OCI-LY7 (cell line): ENCODE measurements around the gene ZNF655. TPM values are rescaled to one million over a fixed set of nuclear protein-coding genes. Genes with fewer than 3 reads are reported as not detected.
A peak's percentile ranks its signal among the peaks of the same experiment; 100 is the strongest.
"Not testable (repeated sequence)": the region's sequence is repeated elsewhere in the genome, so short reads cannot be mapped to it uniquely, and the experiment has no call there.

Experiments
- BruUV-seq: library from RNA; stranded (reverse); fragments of 400-500 nt; replicated peaks from 2 replicates; lab custom pipeline; 2021; lab: Mats Ljungman, UMichigan
- CTCF ChIA-PET: fragments of 300-600 bp; sonication (Branson Sonifier 250); formaldehyde crosslinking; loops from one replicate; lab custom pipeline; 2022; ENCODE audit warnings: antibody characterized with exemption; ENCODE audit not compliant: unreplicated experiment; lab: Charles Lee
- POLR2A ChIA-PET: fragments of 300-600 bp; sonication (Branson Sonifier 250); formaldehyde crosslinking; loops from one replicate; lab custom pipeline; 2022; ENCODE audit warnings: antibody characterized with exemption; lab: Charles Lee
- DNase-seq: peaks from one replicate; pipeline ENCODE4 v3.0.0-alpha.2; 2015; ENCODE audit warnings: low spot score
- H2AFZ ChIP-seq: fragments of 200-600 bp; sonication (generic), shearing (Covaris generic); 2 replicates; pipeline ENCODE4 v1.6.1; 2014; ENCODE audit warnings: mild to moderate bottlenecking, antibody characterized with exemption, low read length, moderate library complexity
- H3K27ac ChIP-seq: fragments of 200-600 bp; sonication (generic); 2 replicates; pipeline ENCODE4 v1.5.1; 2014; ENCODE audit warnings: mixed run types, low read depth, mild to moderate bottlenecking, moderate library complexity, low read length, inconsistent platforms; ENCODE audit not compliant: poor library complexity, severe bottlenecking
- H3K36me3 ChIP-seq: fragments of 200-600 bp; sonication (generic); 2 replicates; pipeline ENCODE4 v1.6.1; 2014; ENCODE audit warnings: mild to moderate bottlenecking, antibody characterized with exemption, low read length, moderate library complexity, mixed read lengths; ENCODE audit not compliant: insufficient read depth
- H3K4me1 ChIP-seq: fragments of 200-600 bp; sonication (generic); 2 replicates; pipeline ENCODE4 v1.5.1; 2014; ENCODE audit warnings: mild to moderate bottlenecking, low read length; ENCODE audit not compliant: insufficient read depth, poor library complexity, severe bottlenecking
- H3K4me2 ChIP-seq: fragments of 200-600 bp; sonication (generic); 2 replicates; pipeline ENCODE4 v1.6.1; 2014; ENCODE audit warnings: mild to moderate bottlenecking, low read length
- H3K4me3 ChIP-seq: fragments of 200-600 bp; sonication (generic); 2 replicates; pipeline ENCODE4 v1.5.1; 2014; ENCODE audit warnings: mild to moderate bottlenecking, low read depth, low read length; ENCODE audit not compliant: poor library complexity, severe bottlenecking
- H3K79me2 ChIP-seq: fragments of 200-600 bp; sonication (generic); 2 replicates; pipeline ENCODE4 v1.6.1; 2016; ENCODE audit warnings: low read depth, mild to moderate bottlenecking, low read length, moderate library complexity, mixed read lengths; ENCODE audit not compliant: insufficient read depth
- H3K9me2 ChIP-seq: fragments of 200-600 bp; sonication (generic); 2 replicates; pipeline ENCODE4 v1.6.1; 2016; ENCODE audit warnings: mild to moderate bottlenecking, low read length, mixed read lengths; ENCODE audit not compliant: insufficient read depth
- H3K9me3 ChIP-seq: fragments of 200-600 bp; sonication (generic); 2 replicates; pipeline ENCODE4 v1.6.1; 2014; ENCODE audit warnings: mild to moderate bottlenecking, mixed run types, low read length, mixed read lengths
- H4K20me1 ChIP-seq: fragments of 200-600 bp; sonication (generic); 2 replicates; pipeline ENCODE4 v1.6.1; 2014; ENCODE audit warnings: mild to moderate bottlenecking, antibody characterized with exemption, low read length, moderate library complexity, mixed read lengths; ENCODE audit not compliant: insufficient read depth
- EZH2phosphoT487 ChIP-seq: fragments of 200-600 bp; sonication (generic); IDR thresholded peaks from 2 replicates; pipeline ENCODE4 v1.6.1; 2018; ENCODE audit warnings: low read depth, borderline replicate concordance, mild to moderate bottlenecking, mixed run types, antibody characterized with exemption, low read length, moderate library complexity, mixed read lengths
- intact Hi-C: fragments of 100-400 bp; cut with micrococcal nuclease; formaldehyde crosslinking; loops from one replicate; pipeline ENCODE4 v1.10.0; 2022; ENCODE audit not compliant: unreplicated experiment
- total RNA-seq, 2 experiments: library from RNA; depleted of rRNA in 1 of 2; stranded (reverse); fragments of >200 nt in 1 of 2; shearing (Covaris generic) in 1 of 2; gene quantifications; 2 replicates each; pipeline ENCODE4 v1.2.3, GENCODE V29; 2014 to 2022
- TF ChIP-seq, protein P1 (sequence below): fragments of 200-600 bp; sonication (generic); conservative IDR thresholded peaks from 2 replicates; pipeline ENCODE4 v1.5.1; 2014; ENCODE audit warnings: mild to moderate bottlenecking, antibody characterized with exemption, low read length, moderate library complexity, mixed read lengths

ZNF655 gene
- total RNA-seq, 2 experiments from 2014 or later: 64.1 to 79.7 TPM

DNA sequence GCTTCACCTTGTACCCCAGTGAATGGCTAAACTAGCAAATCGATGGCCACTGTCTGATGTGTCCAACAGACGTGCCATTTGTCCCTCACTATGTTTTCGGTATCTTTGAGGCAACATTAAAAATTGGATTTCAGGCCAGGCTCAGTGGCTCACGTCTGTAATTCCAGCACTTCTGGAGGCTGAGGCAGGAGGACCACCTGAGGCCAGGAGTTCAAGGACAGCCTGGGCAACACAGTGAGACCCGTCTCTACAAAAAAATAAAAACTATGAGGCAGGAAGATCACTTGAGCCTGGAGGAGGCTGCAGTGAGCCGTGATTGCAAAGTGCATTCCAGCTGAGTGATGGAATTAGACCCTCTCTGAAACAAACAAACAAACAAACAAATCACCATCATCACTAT, 14.5 kb upstream of the ZNF655 start:
- CTCF ChIA-PET: no interaction called here
- H3K79me2 ChIP-seq: no peaks in the 10 kb centered on the region
- no peak overlapping the region for H3K4me2 ChIP-seq
- H3K4me3 ChIP-seq: no peak overlapping the region
- H4K20me1 ChIP-seq: no peaks in the 10 kb centered on the region
- POLR2A ChIA-PET: interaction anchor here (0.7 kb wide), 2 partner anchors 22 to 46 kb away, joined by 5 to 6 read pairs; no protein-coding TSS in a partner anchor
- no peaks in the 10 kb centered on the region for H3K9me2 ChIP-seq
- peaks cover 4% of the 10 kb centered on the region; the same call in 1 of the 2 replicates for H3K36me3 ChIP-seq
- H3K4me1 ChIP-seq: no peaks in the 10 kb centered on the region
- no peak overlapping the region for H2AFZ ChIP-seq
- DNase-seq: no peak
- intact Hi-C loops: no loop called here
- H3K9me3 ChIP-seq: no peaks in the 10 kb centered on the region
- TF ChIP-seq EZH2phosphoT487: no peak
- TF ChIP-seq, protein P1, sequence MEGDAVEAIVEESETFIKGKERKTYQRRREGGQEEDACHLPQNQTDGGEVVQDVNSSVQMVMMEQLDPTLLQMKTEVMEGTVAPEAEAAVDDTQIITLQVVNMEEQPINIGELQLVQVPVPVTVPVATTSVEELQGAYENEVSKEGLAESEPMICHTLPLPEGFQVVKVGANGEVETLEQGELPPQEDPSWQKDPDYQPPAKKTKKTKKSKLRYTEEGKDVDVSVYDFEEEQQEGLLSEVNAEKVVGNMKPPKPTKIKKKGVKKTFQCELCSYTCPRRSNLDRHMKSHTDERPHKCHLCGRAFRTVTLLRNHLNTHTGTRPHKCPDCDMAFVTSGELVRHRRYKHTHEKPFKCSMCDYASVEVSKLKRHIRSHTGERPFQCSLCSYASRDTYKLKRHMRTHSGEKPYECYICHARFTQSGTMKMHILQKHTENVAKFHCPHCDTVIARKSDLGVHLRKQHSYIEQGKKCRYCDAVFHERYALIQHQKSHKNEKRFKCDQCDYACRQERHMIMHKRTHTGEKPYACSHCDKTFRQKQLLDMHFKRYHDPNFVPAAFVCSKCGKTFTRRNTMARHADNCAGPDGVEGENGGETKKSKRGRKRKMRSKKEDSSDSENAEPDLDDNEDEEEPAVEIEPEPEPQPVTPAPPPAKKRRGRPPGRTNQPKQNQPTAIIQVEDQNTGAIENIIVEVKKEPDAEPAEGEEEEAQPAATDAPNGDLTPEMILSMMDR: no peak
- H3K27ac ChIP-seq: no peak overlapping the region
- BruUV-seq: no TSS peak

DNA sequence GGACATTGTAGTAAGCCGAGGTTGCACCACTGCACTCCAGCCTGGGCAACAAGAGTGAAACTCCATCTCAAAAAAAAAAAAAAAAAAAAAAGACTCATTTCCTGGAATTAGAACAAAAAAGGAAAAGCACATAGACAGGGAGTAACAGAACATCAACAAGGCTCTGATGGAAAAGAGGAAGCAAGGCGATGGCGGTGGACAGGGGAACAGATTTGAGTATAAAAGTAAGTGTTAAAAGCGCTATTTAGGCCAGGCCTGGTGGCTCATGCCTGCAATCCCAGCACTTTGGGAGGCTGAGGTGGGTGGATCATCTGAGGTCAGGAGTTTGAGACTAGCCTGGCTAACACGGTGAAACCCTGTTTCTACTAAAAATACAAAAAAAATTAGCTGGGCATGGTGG, 13.1 kb upstream of the ZNF655 start:
- H3K9me3 ChIP-seq, intact Hi-C loops, H3K4me2 ChIP-seq, CTCF ChIA-PET, H3K4me1 ChIP-seq, H4K20me1 ChIP-seq, H3K36me3 ChIP-seq, H3K79me2 ChIP-seq, H3K27ac ChIP-seq, H2AFZ ChIP-seq, DNase-seq, H3K4me3 ChIP-seq, BruUV-seq, H3K9me2 ChIP-seq: not testable (repeated sequence)
- POLR2A ChIA-PET: interaction anchor here (0.7 kb wide), 1 partner anchor 97 kb away, joined by 3 read pairs; no protein-coding TSS in a partner anchor

DNA sequence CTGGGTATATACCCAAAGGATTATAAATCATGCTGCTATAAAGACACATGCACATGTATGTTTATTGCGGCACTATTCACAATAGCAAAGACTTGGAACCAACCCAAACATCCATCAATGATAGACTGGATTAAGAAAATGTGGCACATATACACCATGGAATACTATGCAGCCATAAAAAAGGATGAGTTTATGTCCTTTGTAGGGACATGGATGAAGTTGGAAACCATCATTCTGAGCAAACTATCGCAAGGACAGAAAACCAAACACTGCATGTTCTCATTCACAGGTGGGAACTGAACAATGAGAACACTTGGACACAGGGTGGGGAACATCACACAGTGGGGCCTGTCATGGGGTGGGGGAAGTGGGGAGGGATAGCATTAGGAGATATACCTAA, 8.9 kb upstream of the ZNF655 start:
- H3K9me2 ChIP-seq, H4K20me1 ChIP-seq, H3K9me3 ChIP-seq, BruUV-seq, POLR2A ChIA-PET, H3K79me2 ChIP-seq, CTCF ChIA-PET, H3K4me2 ChIP-seq, H2AFZ ChIP-seq, H3K27ac ChIP-seq, H3K4me3 ChIP-seq, DNase-seq, intact Hi-C loops: not testable (repeated sequence)
- Histone ChIP-seq H3K36me3 (peaks cover 19% of the 10 kb centered on the region), H3K4me1 (peaks cover 12% of the 10 kb centered on the region)

DNA sequence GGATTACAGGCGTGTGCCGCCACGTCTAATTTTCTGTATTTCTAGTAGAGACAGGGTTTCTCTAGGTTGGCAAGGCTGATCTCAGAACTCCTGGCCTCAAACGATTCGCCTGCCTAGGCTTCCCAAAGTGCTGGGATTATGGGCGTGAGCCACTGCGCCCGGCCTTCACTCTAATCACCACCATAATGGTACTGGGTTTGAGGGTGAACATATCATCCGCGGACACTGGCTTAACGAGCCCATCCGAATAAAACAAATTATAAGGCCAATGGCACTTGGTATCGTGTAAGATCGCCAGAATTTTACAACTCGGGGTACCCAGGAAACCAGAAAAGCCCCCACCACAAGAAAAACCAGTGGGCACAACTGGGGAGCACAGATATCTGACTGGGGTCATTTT, 7.1 kb upstream of the ZNF655 start:
- no peak for DNase-seq
- Histone ChIP-seq H3K4me1 (peaks cover 12% of the 10 kb centered on the region), H3K4me2 (peak overlapping the region; percentile 95), H3K4me3 (peak overlapping the region; percentile 85), H3K27ac (no peak overlapping the region), H3K9me3 (no peaks in the 10 kb centered on the region), H4K20me1 (no peaks in the 10 kb centered on the region), H3K79me2 (peaks cover 26% of the 10 kb centered on the region), H3K9me2 (no peaks in the 10 kb centered on the region), H2AFZ (peak overlapping the region; percentile 86), H3K36me3 (peaks cover 36% of the 10 kb centered on the region)
- TF ChIP-seq EZH2phosphoT487: no peak
- TF ChIP-seq, protein P1: no peak
- intact Hi-C loops: no loop called here
- CTCF ChIA-PET: no interaction called here
- POLR2A ChIA-PET: no interaction called here
- BruUV-seq: no TSS peak
